GM10248 (cell line): ENCODE measurements around the gene KCTD19.

Source experiments
- CTCF ChIA-PET: fragments of 300-600 bp; sonication (Branson Sonifier 250); formaldehyde crosslinking; extraction: SDS; loops from one replicate; lab custom pipeline; 2021; ENCODE audit warnings: antibody characterized with exemption; lab: Yijun Ruan, JAX
- POLR2A ChIA-PET: fragments of 350-650 bp; sonication (Branson Sonifier 250); formaldehyde crosslinking; extraction: SDS; loops from one replicate; lab custom pipeline; 2020; ENCODE audit warnings: antibody characterized with exemption; lab: Yijun Ruan, JAX
- DNase-seq: peaks from one replicate; pipeline ENCODE4 v3.0.0; 2012; ENCODE audit errors: extremely low spot score
- TF ChIP-seq, protein P1 (sequence below): IDR thresholded peaks from 2 replicates; pipeline ENCODE4 v1.5.1; 2012; ENCODE audit warnings: mild to moderate bottlenecking, low read depth; ENCODE audit errors: extremely low read depth, missing control alignments, control extremely low read depth

KCTD19 gene

DNA sequence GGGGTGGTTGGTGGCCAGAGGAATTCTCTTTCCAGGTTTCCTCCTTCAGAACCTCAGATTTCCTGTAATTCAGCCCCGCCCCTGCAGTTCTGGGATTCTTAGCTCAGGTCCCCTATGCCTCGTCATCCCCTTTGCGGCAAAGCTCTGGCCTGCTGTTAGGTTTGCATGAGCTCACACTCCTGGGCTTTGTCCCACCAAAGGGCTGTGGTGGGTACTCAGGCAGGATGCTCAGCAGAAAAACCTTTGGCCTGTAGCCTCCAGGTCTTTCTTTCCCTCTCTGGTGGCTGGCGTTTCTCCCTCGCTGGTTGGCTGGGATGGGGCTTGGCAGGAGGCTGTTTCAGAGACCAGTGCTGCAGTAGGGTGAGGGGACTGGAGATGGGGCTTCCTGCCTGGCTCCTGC lies 56.8 kb downstream of the KCTD19 start:
- CTCF ChIA-PET, result interaction anchor here (1.1 to 1.9 kb wide), 3 partner anchors 9 to 130 kb away, joined by 7 to 9 read pairs (median 7); no protein-coding TSS in a partner anchor
- POLR2A ChIA-PET, result no interaction called here
- DNase-seq, result no peak
- TF ChIP-seq, protein P1, sequence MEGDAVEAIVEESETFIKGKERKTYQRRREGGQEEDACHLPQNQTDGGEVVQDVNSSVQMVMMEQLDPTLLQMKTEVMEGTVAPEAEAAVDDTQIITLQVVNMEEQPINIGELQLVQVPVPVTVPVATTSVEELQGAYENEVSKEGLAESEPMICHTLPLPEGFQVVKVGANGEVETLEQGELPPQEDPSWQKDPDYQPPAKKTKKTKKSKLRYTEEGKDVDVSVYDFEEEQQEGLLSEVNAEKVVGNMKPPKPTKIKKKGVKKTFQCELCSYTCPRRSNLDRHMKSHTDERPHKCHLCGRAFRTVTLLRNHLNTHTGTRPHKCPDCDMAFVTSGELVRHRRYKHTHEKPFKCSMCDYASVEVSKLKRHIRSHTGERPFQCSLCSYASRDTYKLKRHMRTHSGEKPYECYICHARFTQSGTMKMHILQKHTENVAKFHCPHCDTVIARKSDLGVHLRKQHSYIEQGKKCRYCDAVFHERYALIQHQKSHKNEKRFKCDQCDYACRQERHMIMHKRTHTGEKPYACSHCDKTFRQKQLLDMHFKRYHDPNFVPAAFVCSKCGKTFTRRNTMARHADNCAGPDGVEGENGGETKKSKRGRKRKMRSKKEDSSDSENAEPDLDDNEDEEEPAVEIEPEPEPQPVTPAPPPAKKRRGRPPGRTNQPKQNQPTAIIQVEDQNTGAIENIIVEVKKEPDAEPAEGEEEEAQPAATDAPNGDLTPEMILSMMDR, result no peak

GRCh38 chr16:67268136-67268579 lies 58.4 kb downstream of the KCTD19 start:
- TF ChIP-seq, protein P1, result no peak
- CTCF ChIA-PET, result interaction anchor here (1.0 to 3.5 kb wide), 3 partner anchors 8 to 132 kb away, joined by 3 to 8 read pairs (median 6); no protein-coding TSS in a partner anchor
- POLR2A ChIA-PET, result no interaction called here
- DNase-seq, result no peak

DNA sequence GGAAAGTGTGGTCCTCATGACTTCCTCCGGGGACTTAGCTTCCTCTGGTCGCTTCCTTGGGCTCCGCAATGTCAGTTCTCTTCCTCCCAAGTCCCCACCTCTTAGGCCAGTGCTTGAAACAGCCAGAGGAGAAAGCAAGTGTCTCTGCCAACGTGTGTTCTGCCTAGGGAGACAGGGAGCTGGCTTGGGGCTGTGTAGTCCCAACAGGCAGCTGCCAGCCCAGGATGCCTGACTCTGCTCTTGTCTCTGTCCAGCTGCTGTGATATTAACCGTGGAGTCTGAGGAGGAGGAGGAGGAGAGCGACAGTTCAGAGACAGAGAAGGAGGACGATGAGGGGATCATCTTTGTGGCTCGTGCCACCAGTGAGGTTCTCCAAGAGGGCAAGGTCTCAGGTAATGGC lies 60.7 kb downstream of the KCTD19 start:
- POLR2A ChIA-PET, result interaction anchor here (1.0 kb wide), 1 partner anchor 21 kb away, joined by 3 read pairs; no protein-coding TSS in a partner anchor
- DNase-seq, result no peak
- TF ChIP-seq, protein P1, result no peak
- CTCF ChIA-PET, result interaction anchor here (0.6 to 3.5 kb wide), 3 partner anchors 13 to 134 kb away, joined by 3 to 9 read pairs (median 8); no protein-coding TSS in a partner anchor

DNA sequence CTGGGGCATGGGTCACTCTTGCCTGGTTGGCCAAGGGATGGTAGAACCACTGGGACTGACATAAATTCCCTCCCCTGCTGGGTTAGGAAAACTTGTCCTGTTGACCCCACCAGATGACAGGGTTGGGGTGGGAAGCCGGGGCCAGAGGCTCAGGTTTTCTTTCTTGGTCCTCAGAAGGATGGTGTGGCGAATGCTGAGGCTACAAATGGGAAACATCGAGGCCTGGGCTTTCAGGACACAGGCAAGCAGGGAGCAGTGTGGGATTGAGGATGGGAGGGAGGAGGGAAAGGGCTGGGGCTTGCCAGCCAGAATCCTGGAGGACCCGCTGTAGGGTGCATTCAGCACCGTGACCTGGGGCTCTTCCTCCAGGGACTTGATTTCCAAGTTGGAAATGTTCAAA lies 61.7 kb downstream of the KCTD19 start:
- DNase-seq, result no peak
- TF ChIP-seq, protein P1, result no peak
- ChIA-PET POLR2A (no interaction called here), CTCF (interaction anchor here (0.7 to 3.5 kb wide), 4 partner anchors 38 to 135 kb away, joined by 3 to 8 read pairs (median 4); partner anchors contain the start of gene TMEM208)

DNA sequence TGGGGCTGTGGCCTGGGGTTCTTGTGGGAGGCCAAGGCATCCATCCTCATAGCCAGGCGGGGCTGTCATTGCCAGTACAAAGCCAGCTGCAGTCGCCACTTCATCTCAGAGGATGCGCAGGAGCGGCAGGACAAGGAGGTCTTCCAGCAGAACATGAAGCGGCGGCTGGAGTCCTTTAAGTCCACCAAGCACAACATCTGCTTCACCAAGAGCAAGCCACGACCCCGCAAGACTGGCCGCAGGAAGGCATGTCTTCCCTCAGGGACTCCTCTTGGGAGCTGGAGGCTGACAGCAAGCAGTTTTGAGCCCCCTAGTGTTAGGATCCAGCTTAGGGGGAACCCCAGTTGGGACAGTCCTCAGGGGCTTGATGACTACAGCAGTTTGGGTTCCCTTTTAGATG lies 62.3 kb downstream of the KCTD19 start:
- ChIA-PET POLR2A (no interaction called here), CTCF (interaction anchor here (0.7 to 1.5 kb wide), 4 partner anchors 37 to 202 kb away, joined by 3 to 5 read pairs (median 4); partner anchors contain the start of gene TMEM208)
- TF ChIP-seq, protein P1, result no peak
- DNase-seq, result no peak

DNA sequence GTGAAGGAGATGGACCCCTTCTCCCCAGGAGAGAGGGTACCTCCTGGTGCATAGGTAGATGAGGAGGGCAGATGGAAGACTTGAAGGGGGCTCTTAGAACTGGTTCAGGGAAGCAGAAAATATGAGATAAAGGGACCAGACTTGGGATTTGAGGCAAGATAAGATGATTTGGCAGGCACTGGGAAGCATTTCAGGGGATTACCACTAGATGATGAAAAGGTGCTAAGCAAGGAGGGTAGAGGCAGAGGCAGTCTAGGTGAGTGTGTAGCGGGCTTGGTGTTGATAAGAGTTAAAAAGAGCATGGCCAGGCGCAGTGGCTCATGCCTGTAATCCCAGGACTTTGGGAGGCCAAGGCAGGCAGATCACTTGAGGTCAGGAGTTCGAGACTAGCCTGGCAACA lies 63.3 kb downstream of the KCTD19 start:
- no peak for DNase-seq
- ChIA-PET POLR2A (no interaction called here), CTCF (interaction anchor here (0.7 to 1.5 kb wide), 3 partner anchors 10 to 203 kb away, joined by 3 to 5 read pairs (median 3); partner anchors contain the start of gene TMEM208)
- TF ChIP-seq, protein P1, result no peak
